NT2/D1 (cell line): ENCODE measurements around the gene LKAAEAR1.

ENCODE experiments used
- SUZ12 ChIP-seq: IDR thresholded peaks from 2 replicates; pipeline ENCODE4 v1.6.1; 2011; ENCODE audit not compliant: insufficient read length, insufficient read depth; ENCODE audit errors: extremely low read depth
- YY1 ChIP-seq: IDR thresholded peaks from 2 replicates; pipeline ENCODE4 v1.6.1; 2011; ENCODE audit not compliant: insufficient read length, insufficient read depth

DNA sequence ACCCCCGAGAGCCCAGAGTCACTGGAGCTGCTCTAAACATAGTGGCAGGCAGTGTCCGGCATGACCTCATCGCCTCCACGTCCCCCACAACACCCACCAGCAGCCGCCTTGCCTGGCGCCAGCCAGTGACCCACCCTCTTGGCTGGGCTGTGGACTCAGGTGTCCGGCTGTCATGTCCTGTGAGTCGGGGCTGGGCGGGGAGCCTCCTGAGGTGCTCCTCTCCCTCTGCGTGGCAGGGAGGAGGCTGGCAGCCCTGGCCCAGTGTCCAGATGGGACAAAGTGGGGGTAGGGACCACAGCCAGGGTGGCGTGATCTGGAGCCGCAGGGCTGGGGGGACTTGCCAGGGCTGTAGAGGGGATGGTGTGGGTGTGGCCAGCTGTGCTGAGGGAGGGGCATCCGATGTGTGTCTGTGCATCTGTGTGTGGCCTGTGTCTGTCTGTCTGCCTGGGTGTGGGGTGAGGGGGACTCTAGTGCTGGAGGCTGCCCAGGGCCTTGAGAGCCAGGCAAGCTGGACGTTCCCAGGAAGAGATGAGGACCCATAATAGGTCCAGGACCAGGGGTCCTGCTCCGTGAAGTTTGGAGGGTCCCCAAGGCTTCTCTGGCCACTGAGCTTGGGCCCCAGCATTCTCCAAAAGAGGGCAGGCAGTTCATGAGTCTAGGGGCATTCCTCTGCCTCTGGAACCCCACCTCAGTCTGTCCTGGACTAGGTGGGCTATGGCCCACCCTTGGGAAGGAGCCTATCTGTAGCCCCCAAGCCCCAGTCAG lies 32.5 kb downstream of the LKAAEAR1 start:
- TF ChIP-seq YY1 (no peak), SUZ12 (no peak)
